ENCODE data around the gene UQCC2.
A peak's percentile ranks its signal among the peaks of the same experiment; 100 is the strongest.

The UQCC2 gene

DNA sequence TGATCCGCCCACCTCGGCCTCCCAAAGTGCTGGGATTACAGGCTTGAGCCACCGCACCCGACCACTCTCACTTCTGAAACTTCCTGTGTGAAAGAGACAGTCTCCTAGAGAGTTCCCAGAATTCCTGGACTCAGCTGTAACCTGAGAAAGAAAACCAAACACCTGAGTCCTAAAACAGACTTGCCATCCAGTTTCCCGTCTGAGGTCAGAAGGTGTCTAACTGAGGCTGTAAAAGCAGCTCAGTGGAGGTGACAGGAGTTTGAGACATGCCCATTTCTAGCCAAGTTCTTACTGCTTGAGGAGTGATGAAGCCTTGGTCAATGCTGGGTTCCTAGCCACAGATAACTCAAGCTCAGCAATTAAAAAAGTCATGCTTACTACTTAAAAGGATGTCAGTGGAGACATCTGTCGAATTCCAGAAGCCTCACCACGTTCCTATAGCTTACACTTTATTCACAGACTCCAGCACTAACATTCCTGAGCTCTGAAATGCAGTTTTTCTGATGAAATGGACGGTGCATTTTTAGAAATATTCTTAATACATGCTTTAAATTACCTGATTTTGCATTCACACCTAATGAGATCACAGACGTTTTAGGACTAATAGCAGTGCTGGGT lies 6.1 kb downstream of the UQCC2 start:
- DNase-seq: no peak

DNA sequence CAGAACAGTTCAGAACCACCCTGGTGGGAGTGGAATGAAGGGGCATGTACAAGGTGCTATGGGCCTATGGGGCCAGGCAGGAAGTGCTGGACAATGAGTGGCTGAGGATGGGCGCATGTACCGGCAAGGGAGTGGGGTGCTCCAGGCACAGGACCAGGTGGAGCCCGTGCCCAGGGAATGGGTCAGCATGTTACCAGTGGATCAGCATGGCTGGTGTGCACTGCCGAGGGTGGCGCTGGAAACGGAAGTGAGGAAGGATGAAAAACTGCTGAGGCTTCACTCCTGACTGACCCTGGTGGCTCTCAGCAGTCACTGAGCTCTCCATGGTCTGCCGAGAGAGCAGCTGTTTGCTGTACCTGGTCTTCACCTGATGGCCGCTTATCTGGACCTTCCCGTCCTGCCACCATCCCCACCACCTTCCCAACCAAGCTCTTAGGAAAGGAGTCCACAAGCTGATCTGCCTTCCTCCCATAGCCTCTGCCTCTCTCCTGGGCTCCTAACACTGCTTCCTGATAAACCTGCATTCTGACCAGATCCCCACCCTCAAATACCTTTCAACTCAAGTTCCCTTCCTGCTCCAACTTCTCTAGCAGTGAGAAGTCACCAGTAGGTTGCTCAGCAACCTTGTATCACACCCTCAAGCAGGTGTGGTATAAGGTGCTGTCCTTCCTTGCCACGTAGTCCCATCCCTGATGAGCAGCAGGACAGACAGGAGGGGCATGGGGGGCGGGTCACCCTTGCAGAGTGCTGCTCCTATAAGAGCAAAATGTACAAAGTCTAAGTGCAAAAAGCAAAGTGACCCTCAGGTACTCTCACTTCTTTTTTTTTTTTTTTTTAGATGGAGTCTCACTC lies 7.1 kb downstream of the UQCC2 start:
- no peak for DNase-seq

- no peak for DNase-seq
Measured at GRCh38 chr6:33702345-33702977, 9.0 kb downstream of the UQCC2 start.

DNA sequence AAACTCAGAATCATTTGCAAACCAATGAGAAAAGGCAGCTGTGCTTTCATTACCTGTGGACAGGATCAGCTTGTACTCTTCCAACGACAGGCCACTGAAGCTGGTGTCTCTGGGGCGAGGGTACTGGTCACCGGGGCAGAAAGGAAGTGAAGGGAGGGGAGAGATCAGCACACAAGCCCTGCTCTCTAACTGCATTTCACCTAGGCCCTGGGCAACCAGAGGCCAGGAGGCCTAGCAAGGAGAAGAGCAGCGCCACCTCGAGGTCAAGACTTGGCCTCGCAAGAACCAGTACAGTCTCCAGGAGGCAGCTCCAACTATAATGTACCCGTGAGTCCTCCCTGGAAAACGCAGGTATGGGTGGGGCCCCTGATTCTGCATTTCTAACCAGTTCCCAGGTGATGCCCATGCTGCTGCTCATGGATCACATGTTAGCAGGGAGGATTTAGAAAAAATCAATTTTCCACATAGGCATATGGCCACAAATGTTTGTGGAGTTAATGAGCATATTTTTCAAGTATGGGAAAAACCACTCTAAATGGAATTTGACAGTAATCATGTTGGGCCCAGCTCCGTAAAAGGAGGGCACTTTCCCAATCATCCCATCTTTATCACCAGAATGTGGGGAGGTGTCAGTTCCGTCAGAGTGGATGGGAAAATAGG lies 11.0 kb downstream of the UQCC2 start:
- DNase-seq: no peak

DNA sequence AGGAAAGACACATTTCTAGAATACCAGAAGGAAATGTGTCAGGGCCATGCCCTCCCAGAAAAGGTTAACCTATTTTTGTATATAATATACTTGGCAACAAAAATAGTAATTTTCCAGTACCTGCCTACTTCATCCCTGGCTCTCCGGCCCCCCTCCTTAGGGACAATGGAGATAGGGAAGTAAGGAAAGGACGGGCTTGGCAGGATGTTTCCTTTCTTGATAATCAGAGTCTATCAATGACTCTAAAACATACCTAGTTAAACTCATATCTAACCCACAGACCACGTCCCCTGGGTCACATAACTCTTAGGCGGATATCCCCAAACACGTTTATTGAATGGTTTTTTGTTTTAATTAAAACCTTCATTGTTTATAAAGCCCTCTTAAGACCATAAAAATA lies 11.8 kb downstream of the UQCC2 start:
- DNase-seq: no peak

DNA sequence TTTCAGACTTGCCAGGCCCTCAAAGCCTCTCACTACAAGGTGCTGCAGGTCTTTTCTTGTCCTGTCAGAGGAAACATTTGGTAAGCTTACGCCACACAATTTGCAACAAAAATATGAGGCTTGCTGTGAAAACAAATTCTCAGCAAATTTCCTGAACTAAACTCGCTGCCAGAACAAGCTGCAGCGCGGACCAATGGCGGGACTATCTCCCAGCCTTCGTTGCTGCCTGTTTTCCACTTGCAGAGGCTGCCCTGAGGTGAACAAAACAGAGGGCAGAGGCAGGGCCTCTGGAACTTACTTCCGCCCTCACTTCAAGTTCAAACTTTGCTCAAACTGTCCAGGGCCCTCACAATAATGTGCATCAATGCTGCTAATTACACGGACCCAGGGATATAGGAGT lies 12.4 kb downstream of the UQCC2 start:
- DNase-seq: no peak

DNA sequence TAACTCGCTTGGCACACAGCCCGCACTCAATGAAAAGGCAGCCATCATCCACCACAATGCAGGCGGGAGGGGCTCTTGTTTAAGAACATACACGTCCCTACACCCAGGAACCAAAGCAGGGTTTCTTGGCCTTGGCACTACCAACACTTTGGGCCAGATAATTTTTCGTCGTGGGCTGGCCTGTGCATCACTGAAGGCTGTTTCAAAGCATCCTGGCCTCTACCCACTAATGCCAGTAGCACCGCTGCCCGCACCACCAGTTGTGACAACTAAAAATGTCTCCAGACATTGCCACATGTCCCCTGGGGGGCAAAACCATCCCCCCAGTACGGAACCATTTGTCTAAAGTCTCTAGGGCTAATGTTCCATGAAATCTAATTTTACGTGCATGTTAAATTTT lies 13.0 kb downstream of the UQCC2 start:
- no peak for DNase-seq

- no peak for DNase-seq
Measured at GRCh38 chr6:33697845-33698244, 13.7 kb downstream of the UQCC2 start.

DNA sequence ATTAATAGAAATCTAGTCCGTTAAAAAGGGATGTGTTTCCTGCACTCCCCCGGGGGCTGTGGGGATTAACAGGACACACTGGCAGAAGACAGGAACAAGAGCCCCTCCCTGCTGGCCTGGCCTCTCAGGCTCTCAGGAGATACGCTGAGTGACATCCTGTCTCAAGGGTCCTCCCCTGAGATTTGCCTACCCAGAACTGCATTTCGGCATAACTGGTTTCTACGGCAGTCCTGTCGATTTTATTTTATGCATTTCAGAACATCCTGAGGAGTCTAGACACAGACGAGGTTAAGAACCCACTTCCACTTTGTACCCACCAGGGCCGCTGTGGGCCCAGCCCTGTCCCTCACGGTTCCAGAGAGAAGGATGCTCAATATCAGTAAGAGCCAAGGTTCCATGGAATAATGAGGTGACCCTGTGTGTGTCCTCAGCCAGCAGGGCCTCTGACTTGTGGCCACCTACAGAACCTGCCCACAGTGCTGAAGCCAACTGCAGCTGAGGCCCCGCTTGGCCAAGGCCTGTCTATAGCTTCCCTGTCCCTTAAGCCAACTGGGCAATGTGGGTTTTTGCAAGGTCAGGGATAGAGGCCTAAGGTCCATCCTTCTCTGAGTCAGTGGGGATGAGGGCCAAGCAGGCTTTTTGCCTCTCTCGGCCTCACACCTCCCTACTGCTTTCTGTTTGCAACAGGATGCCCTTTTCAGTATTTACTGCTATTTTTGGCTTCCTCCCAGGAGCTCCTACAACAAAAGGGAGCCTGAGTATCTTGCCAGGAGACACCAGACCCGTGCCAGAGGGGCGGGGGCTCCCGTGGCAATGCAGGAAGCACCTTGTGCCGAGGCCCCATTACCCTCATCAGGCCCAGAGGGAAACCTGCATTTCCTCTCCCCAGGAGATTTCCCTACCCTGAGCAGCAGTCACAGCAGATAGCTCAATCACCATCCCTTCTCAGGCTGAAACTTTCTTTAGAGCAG lies 14.7 kb downstream of the UQCC2 start:
- DNase-seq: peak; percentile 91

DNA sequence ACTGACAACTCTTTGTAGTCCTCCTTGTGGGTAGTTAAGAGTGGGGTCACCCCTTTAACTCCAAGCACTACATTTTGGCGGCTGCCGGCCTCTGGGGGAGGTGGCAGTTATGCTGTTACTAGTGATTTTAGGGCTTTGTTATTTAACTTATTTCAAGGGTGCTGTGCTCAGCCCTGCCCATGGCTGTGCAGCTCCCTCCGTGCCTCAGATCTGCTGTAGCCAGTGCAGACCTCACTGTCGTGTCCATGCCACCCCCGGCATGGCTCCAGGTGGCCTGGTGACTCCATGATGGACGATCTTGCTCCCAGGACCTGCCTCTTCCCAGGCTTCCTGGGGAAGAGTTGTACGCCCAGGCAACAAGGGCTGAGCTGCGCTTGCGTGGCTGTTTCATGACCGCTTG lies 15.4 kb downstream of the UQCC2 start:
- DNase-seq: no peak

- no peak for DNase-seq
Measured at GRCh38 chr6:33695451-33695887, 16.0 kb downstream of the UQCC2 start.

GRCh38 chr6:33694977-33695376 lies 16.5 kb downstream of the UQCC2 start:
- DNase-seq: no peak

- DNase-seq: no peak
Measured at GRCh38 chr6:33694401-33694931, 17.0 kb downstream of the UQCC2 start.

GRCh38 chr6:33693186-33694105 lies 18.1 kb downstream of the UQCC2 start:
- DNase-seq: no peak

DNA sequence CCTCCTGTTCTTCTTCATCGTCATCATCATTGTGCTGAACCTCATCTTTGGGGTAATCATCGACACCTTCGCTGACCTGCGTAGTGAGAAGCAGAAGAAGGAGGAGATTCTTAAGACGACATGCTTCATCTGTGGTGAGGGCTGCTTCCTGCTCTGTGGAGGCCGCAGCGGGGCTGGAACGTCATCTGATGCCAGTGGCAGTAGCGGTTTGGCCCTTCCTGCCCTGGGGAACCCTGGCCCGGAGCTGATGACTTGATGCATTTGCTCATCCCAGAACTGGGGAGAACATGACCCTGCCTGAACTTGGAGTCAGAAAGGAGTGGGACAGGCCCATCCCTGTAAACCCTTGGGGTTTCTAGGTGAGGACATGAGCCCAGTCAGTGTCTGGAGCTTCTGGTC lies 18.7 kb downstream of the UQCC2 start:
- DNase-seq: no peak

DNA sequence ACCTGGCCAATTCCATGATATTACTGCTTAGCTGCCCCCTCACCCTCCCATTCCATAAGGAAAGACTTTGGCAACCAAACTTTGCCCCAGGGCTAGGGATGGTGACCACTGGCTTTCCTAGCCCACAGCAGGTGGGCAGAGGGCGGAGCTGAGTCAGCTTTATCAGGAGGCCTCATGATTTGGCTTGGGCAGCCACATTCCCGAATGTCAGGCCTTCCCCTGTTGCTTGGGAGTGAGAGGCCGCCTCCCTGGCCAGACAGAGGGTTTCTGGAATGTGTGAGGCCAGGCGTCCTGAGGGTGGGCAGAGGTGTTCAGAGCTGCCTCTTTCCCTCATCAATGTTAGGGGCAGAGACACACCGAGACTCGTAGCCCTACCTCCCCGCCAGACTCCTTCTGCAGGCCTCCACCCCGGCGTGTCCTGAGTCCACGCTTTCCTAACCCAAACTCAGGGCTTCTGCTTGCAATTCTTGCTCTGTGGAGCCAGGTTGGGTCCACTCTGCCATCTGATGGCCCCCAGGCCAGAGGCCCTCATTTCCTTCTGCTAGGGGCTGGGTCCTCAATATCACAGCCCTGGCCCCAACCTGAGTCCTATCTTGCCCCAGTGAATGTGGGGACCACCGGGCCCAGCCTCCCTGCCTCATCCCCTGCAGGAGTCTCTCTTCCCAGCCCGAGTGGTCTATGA lies 19.3 kb downstream of the UQCC2 start:
- DNase-seq: no peak

GRCh38 chr6:33691456-33692077 lies 19.9 kb downstream of the UQCC2 start:
- no peak for DNase-seq

- no peak for DNase-seq
Measured at GRCh38 chr6:33690766-33691165, 20.7 kb downstream of the UQCC2 start.

DNA sequence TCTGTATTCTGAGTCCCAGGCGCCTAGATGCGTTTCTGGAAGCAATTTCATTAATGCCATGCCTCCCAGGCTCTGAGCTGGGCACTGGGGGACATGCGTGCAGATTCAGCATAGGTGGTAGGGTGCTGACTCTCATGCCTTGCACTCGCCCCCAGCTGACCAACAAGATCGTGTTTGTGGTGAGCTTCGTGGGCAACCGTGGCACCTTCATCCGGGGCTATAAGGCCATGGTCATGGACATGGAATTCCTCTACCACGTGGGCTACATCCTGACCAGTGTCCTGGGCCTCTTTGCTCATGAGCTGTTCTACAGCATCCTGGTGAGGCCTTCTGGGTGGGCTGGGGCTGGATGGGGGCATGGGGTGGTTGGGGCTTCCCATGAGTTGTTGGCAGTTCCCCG lies 21.6 kb downstream of the UQCC2 start:
- DNase-seq: no peak

DNA sequence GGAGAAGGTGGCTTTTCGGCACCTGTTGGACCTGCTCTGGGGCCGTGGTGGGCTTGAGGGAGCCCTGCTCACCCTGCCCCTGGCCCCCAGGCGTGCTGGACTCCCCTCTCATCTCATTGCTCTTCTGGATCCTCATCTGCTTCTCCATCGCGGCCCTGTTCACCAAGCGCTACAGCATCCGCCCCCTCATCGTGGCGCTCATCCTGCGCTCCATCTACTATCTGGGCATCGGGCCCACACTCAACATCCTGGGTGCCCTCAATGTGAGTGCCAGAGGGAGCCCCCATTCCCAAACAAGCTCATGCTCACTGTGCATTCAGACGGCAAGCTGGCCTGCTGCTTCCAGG lies 22.4 kb downstream of the UQCC2 start:
- no peak for DNase-seq

All from DMS79 treated with DMSO at 0.1 percent for 48 hours (cell line).